ENCODE measurements around the gene ISM1.

ISM1 gene

GRCh38 chr20:13259921-13260320 lies 38.8 kb downstream of the ISM1 start:
- no peak for DNase-seq

- no peak for DNase-seq
Measured at GRCh38 chr20:13260650-13261279, 39.7 kb downstream of the ISM1 start.

DNA sequence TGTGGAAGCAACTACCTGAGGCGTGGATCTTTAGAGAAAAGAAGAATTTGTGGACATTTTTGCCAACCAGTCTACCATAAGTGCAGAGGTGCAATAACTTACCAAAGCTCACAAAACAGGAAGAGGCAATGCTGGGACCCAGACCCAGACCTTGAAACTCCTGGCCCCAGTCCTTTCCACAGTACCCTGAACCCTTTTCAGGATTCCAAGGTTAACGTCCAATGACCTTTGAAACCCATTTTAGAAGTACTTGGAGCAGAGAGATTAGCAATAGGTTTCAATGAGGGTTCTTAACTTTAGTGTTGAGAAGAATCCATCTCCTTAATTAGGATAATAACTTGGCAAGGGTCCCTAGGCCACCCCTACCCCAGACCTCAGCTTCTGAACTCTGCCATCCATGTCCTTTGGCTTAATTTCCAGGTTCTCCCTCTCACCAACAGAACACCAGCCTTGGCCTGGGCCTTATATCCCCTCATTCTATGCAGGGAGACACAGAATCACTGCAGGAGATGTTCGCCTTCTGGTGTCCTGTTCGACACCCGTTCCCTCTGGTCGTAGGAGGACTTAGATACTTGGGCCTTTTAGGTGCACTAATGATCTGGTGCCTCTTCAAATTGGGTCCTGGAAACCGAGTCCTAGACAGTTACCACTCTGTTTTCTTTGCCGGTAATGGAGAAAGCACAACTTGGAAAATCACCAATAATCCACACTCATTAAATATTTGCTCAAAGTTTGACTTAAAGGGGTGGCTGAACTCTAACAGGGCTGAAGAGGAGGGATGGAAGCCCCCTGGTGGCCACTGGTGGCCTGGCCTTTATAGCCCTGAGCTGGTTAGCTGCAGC lies 40.6 kb downstream of the ISM1 start:
- DNase-seq, result peak; percentile 63

GRCh38 chr20:13262302-13262650 lies 41.2 kb downstream of the ISM1 start:
- DNase-seq, result no peak

DNA sequence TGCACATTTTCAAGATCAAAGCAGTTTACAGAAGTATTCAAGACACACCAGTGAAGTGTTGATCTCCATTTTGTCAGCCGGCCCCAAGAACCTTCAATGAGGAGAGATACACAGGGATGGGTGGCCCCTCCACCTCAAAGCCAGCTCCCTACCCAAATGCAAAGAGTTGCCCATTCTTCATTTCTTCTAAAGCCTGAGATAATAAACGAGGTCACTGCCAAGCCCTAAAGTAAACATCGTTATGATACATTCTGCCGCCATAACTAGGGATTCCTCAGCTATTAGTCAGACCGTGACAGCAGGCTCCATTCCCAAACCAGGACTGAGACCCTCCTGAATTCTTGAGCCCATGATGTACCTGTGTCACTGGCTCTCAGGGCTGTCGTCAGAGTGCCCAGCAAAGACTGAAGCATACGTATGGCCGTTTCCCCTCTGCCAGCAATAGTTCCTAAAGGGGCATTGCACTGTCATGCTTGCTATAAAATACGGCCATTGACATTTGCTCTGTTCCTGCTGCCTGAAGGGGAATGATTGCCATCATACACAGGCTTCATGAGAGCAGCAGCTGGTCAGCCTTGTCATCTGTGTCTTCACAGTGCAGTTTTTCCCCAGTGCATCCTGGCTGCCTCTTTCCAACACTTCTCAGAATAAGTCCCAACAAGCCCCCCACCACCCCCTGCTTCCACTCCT lies 41.7 kb downstream of the ISM1 start:
- no peak for DNase-seq

DNA sequence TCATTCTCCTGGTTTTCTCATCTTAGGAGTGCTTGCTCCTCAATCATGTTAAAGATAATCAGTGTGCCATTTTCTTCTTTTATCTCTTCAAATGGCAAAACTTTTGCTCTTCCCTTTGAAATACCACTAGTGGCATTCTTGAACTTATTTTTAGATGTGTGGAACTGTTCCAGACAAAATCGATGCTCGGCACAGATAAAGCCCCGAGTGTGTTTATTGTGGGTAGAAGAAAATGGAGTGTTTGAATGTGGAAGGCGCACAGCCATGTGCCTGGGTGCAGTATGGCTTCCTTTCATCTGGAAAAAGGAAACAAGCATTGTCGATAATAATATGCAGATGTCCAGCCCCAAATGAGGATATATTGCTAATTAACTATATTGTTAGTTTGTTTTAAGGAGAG lies 42.4 kb downstream of the ISM1 start:
- no peak for DNase-seq

- DNase-seq, result no peak
Measured at GRCh38 chr20:13264907-13265306, 43.8 kb downstream of the ISM1 start.

DNA sequence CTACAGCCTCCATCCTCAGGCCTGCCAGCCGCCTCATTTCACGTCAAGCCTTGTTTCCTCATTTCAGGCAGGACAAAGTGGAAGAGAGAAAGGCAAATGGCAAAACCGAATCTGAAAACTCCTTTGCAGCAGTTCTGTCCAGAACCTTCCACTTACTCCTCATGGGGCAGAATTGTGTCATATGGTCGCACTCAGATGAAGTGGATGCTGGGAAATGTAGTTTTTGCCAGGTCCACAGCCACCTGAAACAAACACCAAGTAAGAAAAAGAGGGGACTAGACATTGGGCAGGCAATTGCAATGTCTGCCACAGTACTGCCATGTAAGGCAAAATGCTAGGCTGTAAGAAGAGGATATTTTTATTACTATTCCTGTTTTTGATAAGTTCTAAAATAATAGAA lies 44.9 kb downstream of the ISM1 start:
- no peak for DNase-seq

DNA sequence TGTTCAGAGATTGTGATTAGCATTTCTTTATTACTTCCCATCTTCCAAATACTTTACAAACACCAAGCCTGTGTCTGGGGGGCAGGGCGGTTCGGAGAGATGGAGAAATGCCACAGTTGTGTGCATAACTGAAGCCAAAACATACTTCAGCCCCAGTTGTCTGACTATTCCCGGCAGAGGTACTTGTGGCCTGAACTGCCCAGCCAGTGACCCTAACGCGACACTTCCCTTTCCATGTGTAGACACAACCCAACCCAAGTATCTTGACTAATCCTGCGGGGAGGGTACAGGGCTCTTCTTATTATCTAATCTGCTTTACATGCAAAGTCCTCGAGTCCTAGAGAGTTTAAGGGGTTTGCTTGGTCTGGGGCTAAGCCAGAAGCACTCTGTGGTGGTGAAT lies 46.2 kb downstream of the ISM1 start:
- no peak for DNase-seq

DNA sequence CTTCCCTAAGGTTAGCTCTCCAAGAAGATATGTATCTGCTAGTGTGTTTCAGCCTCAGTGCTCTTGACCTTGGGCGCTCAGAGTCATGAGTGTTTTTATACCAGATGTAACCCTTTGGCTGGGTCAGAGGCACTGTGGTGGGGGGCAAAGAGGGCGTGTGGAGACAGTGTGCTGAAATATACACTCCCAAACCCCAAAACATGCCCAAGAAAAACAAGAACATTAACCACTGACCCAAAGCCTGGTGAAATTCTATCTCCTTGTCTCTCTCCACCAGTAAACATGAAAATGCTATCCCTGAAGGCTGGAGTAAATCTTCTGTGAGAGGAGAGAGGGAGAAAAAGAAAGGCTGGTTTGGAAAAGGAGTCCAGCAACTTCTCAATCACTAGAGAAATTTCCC lies 47.9 kb downstream of the ISM1 start:
- DNase-seq, result no peak

- DNase-seq, result no peak
Measured at GRCh38 chr20:13270211-13270610, 49.1 kb downstream of the ISM1 start.

- DNase-seq, result no peak
Measured at GRCh38 chr20:13271098-13271497, 50.0 kb downstream of the ISM1 start.

GRCh38 chr20:13271977-13272975 lies 51.2 kb downstream of the ISM1 start:
- no peak for DNase-seq

GRCh38 chr20:13274275-13274861 lies 53.3 kb downstream of the ISM1 start:
- DNase-seq, result no peak

DNA sequence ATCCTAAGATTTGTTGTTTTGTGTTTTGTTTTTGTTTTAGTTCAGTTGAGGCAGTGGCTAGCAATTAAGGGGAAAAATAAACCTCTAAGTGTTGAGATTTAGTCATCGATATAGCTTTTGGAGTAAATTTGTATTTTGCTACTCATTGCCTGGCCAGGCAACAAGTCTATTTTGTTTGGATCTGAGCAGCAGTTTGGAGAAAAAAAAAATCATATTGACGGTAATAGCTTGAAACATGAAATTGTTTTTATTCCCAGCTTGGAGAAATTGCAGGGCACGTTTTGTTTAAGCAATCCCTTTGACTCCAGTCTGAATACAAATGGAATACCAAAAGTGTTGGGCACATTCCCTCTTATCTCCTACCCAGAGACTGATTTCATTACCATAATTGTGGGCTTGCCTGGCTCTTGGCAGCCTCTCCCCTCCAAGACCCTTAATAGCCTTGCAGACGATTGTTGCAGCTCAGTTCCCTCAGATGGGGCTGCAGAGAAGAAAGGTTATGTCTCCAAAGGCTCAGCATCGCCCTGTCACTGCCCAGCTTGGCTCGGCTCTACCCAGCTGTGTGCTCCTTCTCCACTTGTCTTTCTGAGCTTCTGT lies 56.0 kb downstream of the ISM1 start:
- DNase-seq, result no peak

- DNase-seq, result no peak
Measured at GRCh38 chr20:13277663-13278295, 56.7 kb downstream of the ISM1 start.

DNA sequence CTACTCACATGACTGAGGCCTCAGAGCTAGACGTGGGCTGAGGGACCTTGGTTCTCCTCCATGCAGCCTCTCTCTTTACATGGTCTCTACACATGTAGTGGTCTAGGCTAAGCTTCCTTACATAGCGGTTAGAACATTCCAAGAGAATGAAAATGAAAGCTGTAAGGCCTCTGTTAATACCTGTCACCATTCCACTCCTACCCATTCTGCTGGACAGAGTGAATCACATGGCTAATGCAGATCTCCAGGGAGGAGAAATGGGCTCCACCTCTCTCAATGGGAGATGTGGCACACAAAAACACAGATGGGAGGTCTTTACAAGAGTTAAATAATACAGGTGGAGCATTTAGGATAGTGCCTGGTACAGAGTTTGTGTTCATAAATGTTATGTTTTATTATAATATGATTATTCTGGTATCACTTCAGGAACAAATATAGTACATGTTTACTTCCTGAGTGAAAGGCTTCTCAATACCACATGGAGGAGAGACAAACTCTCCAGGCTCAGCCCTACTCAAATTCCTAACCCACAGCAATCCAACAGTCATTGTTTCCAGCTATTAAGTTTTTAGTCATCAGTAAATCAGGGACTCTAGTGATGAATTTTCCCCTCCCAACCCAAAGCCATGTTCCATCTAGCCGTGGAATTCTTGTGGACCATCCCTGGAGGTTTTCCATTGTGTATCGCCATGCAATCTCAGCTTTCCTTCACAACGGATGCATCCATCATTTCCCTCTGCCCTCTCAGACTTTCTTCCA lies 57.9 kb downstream of the ISM1 start:
- no peak for DNase-seq

DNA sequence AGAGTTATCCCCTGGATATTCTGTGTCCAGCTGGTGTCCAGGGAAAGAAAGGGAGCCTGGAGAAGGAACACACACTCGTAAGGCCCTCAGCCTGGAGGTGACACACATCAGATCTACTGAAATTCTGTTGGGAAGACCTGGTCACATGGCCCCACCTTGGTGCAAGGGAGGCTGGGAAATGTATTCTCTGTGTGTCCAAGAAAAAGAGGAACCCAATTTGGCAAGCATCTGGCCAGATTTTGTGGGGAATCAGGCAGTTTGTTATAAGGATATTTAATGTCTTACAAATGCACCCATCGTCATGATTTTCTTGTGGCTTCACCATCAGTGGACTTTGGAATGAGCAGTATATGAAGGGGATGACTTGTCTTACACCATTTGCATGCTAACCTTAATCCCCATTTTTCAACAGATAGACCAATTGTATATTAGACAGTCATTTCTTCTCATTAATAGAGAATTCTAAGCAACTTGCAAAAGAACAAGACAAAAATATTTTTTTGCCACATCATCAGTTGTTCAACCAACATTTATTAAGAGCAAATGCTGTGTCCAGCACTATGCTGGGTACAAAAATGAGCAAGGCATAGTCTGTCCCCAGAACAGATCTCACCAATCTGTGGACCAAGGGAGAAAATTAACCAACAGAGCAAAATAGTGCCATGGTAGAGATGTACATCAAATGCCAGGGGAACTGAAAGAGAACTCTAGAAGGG lies 59.7 kb downstream of the ISM1 start:
- no peak for DNase-seq

DNA sequence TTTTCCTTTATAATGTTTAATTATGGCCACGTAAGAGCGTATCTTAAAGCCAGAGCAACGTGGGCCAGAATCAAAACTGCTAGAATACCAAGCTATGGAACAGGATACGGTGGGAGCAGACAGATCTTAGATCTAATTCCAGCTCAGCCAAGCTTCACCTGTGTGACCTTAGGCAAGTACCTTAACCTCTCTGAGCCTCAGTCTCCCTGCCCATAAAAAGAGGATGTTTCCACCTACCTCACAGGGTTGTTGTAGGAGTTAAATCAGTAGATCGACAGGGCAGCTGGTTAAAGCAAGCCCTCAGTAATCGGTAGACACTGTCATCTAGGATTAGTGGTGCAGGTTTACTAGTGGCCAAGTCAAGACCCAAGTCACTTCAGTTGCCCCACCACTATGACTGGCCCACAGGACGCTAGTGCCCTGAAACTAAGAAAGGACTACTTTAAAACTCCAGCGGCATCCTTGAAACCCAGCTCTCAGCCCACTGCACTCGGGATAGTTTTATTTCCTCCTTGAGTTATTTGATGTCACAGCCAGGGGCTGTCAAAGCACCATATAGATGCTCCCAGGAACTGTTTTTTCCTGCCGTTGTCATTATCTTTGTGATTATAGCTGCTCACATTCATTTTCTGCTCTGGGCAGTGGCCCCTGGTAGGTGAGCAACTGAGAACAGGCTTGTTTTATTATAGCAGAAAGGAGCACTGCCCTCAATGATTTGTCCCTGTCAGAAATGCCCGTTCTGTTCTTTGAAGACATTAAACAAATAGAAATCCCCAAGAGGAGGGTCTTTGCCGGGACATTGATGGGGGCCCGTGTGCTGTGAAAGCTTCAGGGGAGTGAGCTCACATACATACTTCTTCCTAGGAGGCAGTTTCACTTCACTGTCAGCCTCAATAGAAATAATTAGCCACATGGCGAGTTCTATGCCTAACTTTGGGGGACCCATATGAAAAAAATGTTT lies 63.1 kb downstream of the ISM1 start:
- DNase-seq, result no peak
